ACC112 (cell line): ENCODE results near the gene RGS7.

ENCODE experiments used
- H2AFZ ChIP-seq: fragments of 200-600 bp; sonication (generic); one replicate; pipeline ENCODE4 v1.6.0; 2017; ENCODE audit warnings: antibody characterized with exemption, low read length; ENCODE audit not compliant: unreplicated experiment
- H3K27ac ChIP-seq: fragments of 200-600 bp; sonication (generic); 2 replicates; pipeline ENCODE4 v1.5.1; 2014; ENCODE audit warnings: low read depth, mild to moderate bottlenecking, antibody characterized with exemption, low read length, moderate library complexity
- H3K27me3 ChIP-seq: fragments of 200-600 bp; sonication (generic); 2 replicates; pipeline ENCODE4 v1.6.1; 2014; ENCODE audit warnings: mild to moderate bottlenecking, antibody characterized with exemption, low read length, moderate library complexity, mixed read lengths; ENCODE audit not compliant: insufficient read depth
- H3K36me3 ChIP-seq: fragments of 200-600 bp; sonication (generic); 2 replicates; pipeline ENCODE4 v1.6.1; 2016; ENCODE audit warnings: mild to moderate bottlenecking, antibody characterized with exemption, low read length, moderate library complexity, mixed read lengths; ENCODE audit not compliant: insufficient read depth
- H3K4me1 ChIP-seq: fragments of 200-600 bp; sonication (generic); one replicate; pipeline ENCODE4 v1.6.1; 2016; ENCODE audit warnings: low read length, mixed read lengths; ENCODE audit not compliant: insufficient read depth, unreplicated experiment, control insufficient read depth
- H3K4me3 ChIP-seq: fragments of 200-600 bp; sonication (generic); 2 replicates; pipeline ENCODE4 v1.5.1; 2014; ENCODE audit warnings: mild to moderate bottlenecking, low read depth, low read length
- H3K79me2 ChIP-seq: fragments of 200-600 bp; sonication (generic); one replicate; pipeline ENCODE4 v1.6.0; 2016; ENCODE audit warnings: low read length; ENCODE audit not compliant: control insufficient read depth, unreplicated experiment, insufficient read depth

Gene RGS7

DNA sequence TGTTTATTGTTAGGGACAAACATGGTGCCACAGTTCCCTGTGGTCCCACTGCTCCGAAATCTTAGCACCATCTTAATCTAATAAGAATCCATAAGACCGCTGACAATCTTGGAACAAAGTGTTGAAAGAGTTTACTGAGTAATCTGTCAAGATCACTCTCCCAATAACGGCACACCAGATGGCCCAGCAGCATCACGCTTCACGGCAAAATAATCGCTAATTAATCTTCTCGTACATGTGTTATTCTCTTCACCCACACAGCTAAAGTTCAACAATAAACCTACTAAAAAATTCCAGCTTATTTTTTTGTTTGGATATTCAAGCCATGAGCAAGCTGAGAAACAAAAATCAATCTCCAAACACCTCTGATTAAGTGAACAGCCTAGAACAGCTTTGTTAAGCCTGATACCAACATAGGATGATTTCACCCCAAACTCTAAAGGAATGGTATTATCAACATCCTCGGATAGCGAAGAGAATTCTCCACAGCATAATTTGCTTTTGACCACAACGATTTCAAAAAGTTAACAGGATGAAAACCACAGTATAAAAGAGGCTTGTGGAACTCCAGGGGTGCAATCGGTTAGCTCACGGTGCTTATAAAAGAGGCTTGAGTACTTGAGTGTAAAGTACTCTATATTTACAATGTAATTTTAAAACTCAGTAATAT is 415.2 kb downstream of the RGS7 start:
- no peak overlapping the region for H3K4me3 ChIP-seq
- H3K27ac ChIP-seq: no peak overlapping the region
- H3K36me3 ChIP-seq: no peaks in the 10 kb centered on the region

DNA sequence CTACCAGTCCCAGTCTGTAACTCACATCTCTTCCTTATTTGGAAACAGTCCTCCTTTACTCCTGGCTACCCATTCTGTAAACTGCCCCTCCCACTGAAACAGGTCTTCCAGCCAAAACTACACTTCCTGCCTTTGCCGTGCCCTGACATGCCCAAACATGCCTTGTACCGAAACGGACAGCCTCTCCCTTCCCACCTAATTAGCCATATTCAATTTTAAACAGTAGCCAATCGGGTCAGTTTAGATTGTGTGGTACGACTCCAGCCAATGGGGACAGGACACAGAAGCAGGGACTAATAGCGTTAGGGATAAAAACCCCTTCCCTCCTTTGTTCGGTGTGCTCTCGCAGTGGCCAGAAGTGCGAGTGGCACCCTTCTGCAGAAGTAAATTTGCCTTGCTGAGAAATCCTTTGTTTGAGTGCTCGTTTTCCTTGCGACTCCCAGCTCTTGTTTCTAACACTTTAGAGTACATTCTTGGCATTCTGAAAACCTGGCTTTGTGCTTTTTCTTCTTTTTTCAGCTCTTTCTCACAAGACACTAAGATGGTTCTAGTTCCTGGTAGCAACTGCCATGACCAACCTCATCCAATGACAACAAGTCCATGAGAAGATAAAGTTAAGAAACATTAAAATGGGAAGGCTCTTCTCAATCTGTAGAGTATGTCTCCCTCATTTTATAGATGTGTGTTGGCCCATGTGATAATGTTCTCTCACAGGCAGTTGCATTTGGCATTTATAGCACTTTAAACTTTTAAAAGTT is 419.9 kb downstream of the RGS7 start:
- H3K79me2 ChIP-seq: no peaks in the 10 kb centered on the region
- H2AFZ ChIP-seq: no peak overlapping the region
- H3K27me3 ChIP-seq: no peaks in the 10 kb centered on the region

More for the DNA sequence above, 415.2 kb downstream of the RGS7 start:
- Histone ChIP-seq H3K79me2 (no peaks in the 10 kb centered on the region), H2AFZ (no peak overlapping the region), H3K27me3 (no peaks in the 10 kb centered on the region), H3K4me1 (no peaks in the 10 kb centered on the region)

DNA sequence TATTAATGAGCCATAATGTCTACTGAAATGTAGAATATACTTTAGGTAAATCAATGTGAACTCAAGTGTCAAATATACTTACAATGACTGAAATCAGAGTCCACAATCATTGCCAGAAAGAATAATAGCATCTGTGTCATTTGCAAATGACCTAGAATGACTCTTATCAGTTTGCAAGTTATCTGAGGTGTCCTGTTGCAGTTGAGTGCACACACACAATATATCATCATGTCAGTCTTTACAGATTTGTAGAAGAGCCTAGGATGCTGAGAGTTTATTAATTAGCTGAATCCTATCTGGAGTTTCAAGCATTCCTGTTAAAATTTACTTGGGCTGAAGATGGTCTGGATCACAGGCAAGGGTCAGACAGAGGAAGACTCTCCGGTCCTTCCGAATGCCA is 421.1 kb downstream of the RGS7 start:
- Histone ChIP-seq H3K27ac (no peak overlapping the region), H3K36me3 (no peaks in the 10 kb centered on the region), H3K27me3 (no peaks in the 10 kb centered on the region), H3K4me3 (no peak overlapping the region), H3K4me1 (no peaks in the 10 kb centered on the region), H3K79me2 (no peaks in the 10 kb centered on the region), H2AFZ (no peak overlapping the region)

More for the DNA sequence above, 419.9 kb downstream of the RGS7 start:
- Histone ChIP-seq H3K4me1 (no peaks in the 10 kb centered on the region), H3K4me3 (no peak overlapping the region), H3K27ac (no peak overlapping the region), H3K36me3 (no peaks in the 10 kb centered on the region)

DNA sequence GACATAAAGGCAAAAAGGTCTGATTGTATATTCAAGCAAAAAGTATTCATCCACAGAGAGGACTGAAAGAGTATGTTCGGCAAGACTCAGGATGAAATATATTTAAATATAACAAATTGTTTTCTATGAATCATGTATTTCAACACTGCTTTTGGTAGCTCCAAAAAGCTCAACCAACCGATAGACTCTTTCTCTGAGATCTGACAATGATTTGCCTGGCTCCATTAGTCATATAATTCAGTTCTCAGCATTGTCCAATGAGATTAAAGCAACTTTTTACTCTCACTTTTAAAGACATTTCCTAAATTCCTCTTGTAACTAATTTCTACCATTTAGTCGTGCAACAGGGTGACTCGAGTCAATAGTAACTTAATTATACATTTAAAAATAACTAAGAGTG is 426.0 kb downstream of the RGS7 start:
- H3K27me3 ChIP-seq: no peaks in the 10 kb centered on the region
- H3K4me1 ChIP-seq: no peaks in the 10 kb centered on the region
- H3K36me3 ChIP-seq: no peaks in the 10 kb centered on the region

DNA sequence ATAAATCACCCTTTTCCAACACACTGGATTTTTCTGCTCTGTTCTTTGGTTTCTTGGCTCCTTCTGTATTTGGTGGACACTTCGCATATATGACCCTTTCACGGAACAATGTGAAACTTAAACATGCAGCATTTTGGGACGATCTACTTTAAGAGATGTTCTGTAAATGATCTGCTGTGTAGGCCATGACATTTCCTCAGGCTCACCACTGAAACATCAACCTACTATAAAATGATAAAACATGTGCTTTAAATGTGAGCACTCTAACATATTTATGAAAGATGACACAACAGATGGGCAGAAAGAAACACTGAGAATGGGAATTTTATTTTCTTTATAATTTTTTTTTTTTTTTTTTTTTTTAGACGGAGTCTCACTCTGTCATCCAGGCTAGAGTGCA is 428.7 kb downstream of the RGS7 start:
- H3K79me2 ChIP-seq: no peaks in the 10 kb centered on the region
- H3K36me3 ChIP-seq: no peaks in the 10 kb centered on the region
- H3K27ac ChIP-seq: no peak overlapping the region
- H3K4me3 ChIP-seq: no peak overlapping the region
- H3K4me1 ChIP-seq: no peaks in the 10 kb centered on the region
- no peaks in the 10 kb centered on the region for H3K27me3 ChIP-seq
- no peak overlapping the region for H2AFZ ChIP-seq

More for the DNA sequence above, 426.0 kb downstream of the RGS7 start:
- Histone ChIP-seq H3K27ac (no peak overlapping the region), H3K79me2 (no peaks in the 10 kb centered on the region), H2AFZ (no peak overlapping the region), H3K4me3 (no peak overlapping the region)

DNA sequence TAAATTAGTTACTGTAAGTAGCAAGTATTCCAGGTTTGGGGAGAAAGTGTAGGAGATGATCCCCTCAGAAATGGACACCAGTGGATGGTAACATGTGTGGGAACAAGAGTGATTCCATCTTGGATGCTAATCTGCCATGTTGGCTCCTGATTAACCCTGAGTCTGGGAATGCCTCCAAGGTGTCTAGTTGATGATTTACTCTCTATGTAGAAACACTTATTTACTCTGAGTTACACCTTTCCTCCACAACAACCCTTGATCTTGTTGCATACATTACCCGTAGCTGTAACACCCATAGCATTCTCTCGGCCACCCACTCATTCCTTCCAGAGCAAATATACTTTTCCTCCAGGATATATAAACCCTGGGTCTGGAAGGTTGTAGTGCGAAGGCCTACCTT is 429.2 kb downstream of the RGS7 start:
- H3K4me3 ChIP-seq: no peak overlapping the region
- no peaks in the 10 kb centered on the region for H3K36me3 ChIP-seq
- no peak overlapping the region for H2AFZ ChIP-seq
- H3K27ac ChIP-seq: no peak overlapping the region
- H3K79me2 ChIP-seq: no peaks in the 10 kb centered on the region
- no peaks in the 10 kb centered on the region for H3K4me1 ChIP-seq
- no peaks in the 10 kb centered on the region for H3K27me3 ChIP-seq

DNA sequence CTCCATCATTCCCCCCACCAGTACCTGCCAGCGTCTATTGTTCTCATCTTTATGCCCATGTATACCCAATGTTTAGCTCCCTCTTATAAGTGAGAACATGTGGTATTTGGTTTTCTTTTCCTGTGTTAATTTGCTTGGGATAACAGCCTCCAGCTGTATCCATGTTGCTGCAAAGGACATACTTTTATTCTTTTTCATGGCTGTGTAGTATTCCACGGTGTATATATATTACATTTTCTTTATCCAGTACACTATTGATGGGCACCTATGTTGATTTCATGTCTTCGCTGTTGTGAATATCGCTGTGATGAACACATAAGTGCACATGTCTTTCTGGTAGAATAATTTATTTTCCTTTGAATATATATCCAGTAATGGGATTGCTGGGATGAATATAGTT is 431.7 kb downstream of the RGS7 start:
- H3K36me3 ChIP-seq: no peaks in the 10 kb centered on the region
- no peak overlapping the region for H3K27ac ChIP-seq
- H3K79me2 ChIP-seq: no peaks in the 10 kb centered on the region
- H3K4me1 ChIP-seq: no peaks in the 10 kb centered on the region
- H2AFZ ChIP-seq: no peak overlapping the region
- no peaks in the 10 kb centered on the region for H3K27me3 ChIP-seq
- H3K4me3 ChIP-seq: no peak overlapping the region

DNA sequence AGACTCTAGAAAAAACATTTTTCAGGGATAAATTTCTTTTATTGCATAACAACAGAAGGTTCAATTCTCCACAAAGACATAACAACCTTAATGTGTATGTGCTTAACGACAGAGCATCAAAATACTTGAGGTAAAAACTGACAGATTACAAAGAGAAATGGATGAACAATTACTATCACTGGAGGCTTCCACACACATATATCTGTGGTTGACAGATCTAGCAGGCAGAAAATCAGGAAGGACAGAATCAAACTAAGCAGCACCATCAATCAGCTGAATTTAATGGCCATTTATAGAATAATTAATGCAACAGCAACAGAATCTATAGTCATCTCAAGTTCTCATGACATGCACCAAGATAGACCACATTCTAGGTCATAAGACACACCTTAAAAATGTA is 439.0 kb downstream of the RGS7 start:
- no peaks in the 10 kb centered on the region for H3K4me1 ChIP-seq
- no peak overlapping the region for H2AFZ ChIP-seq
- H3K27me3 ChIP-seq: no peaks in the 10 kb centered on the region
- H3K27ac ChIP-seq: no peak overlapping the region
- no peak overlapping the region for H3K4me3 ChIP-seq
- no peaks in the 10 kb centered on the region for H3K79me2 ChIP-seq
- no peaks in the 10 kb centered on the region for H3K36me3 ChIP-seq

DNA sequence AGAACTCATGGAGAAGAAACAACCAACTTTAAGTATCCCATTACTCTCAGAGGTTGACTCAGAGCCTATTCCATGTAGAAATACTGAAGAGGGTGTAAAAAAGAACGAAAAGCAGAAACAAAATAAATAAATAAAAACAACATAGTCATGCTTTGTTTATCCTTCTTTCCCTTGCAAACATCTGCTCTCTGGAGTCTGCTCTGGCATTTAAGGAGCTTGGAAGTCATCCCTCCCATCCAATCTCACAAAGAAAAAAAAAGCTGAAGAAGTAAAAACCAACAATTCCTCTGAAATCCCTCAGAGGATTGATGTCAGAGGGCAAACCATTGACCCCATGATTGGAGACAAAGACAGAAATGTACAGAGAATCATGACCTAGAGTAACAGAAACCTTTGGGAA is 442.5 kb downstream of the RGS7 start:
- Histone ChIP-seq H3K79me2 (no peaks in the 10 kb centered on the region), H3K27ac (no peak overlapping the region), H2AFZ (no peak overlapping the region), H3K4me1 (no peaks in the 10 kb centered on the region), H3K27me3 (no peaks in the 10 kb centered on the region), H3K36me3 (no peaks in the 10 kb centered on the region), H3K4me3 (no peak overlapping the region)

DNA sequence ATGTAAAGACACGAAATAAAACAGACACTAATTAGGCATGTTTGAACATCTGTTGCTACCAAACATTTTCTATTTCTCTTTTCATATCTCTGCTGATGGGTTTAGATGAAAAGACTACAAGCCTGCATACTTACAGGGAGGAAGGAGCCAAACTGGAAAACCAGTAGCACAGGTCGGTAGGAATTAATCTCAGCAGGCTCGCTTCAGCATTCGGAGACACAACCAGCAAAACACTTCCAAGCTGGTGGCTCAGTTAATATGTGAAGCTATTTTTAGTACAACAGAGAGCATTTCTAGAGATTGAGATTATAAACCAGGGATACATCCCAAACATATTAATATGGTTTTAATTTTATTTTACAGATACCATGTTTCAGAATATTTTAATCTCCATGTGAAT is 444.2 kb downstream of the RGS7 start:
- Histone ChIP-seq H3K79me2 (no peaks in the 10 kb centered on the region), H3K4me1 (no peaks in the 10 kb centered on the region), H3K27me3 (no peaks in the 10 kb centered on the region), H3K27ac (no peak overlapping the region), H3K36me3 (no peaks in the 10 kb centered on the region), H3K4me3 (no peak overlapping the region), H2AFZ (no peak overlapping the region)
